Stomach (tissue), 9 donors: ENCODE results near the gene LYSMD4. TPM values are rescaled to one million over a fixed set of nuclear protein-coding genes. Genes with fewer than 3 reads are reported as not detected.

Experiments
- DNase-seq, 2 donors: peaks; one replicate each; pipeline versions ENCODE4 v3.0.0 to v3.0.0-alpha.2; 2013 to 2019
- H3K27ac ChIP-seq, 5 donors: fragments of 200-600 bp in 4 of 5; sonication (generic) in 4 of 5; one replicate each; pipeline ENCODE4 v1.5.1; 2013 to 2019; ENCODE audit warnings: mild to moderate bottlenecking in 1 of 5, moderate library complexity in 1 of 5
- H3K27me3 ChIP-seq, 3 donors: fragments of 200-600 bp; sonication (generic); one replicate each; pipeline ENCODE4 v1.5.1; 2017 to 2019; ENCODE audit warnings: mixed run types in 1 of 3
- H3K36me3 ChIP-seq, 4 donors: fragments of 200-600 bp; sonication (generic); 1 replicate in 3 of 4; 2 replicates in 1 of 4; pipeline ENCODE4 v1.5.1; 2016 to 2019
- H3K4me1 ChIP-seq, 4 donors: fragments of 200-600 bp; sonication (generic); one replicate each; pipeline ENCODE4 v1.5.1; 2016 to 2019
- H3K4me3 ChIP-seq, 4 donors: fragments of 200-600 bp; sonication (generic) in 3 of 4; one replicate each; pipeline ENCODE4 v1.5.1; 2016 to 2019; ENCODE audit warnings: mild to moderate bottlenecking in 1 of 4
- H3K9me3 ChIP-seq, 4 donors: fragments of 200-600 bp; sonication (generic); one replicate each; pipeline ENCODE4 v1.5.1; 2016 to 2019
- CTCF ChIP-seq, 7 experiments: fragments of 450-650 bp in 4 of 7; fragments of 200-600 bp in 3 of 7; sonication (generic) in 3 of 7; IDR thresholded peaks; one replicate each; pipeline ENCODE4 v1.5.1; 2016 to 2019; ENCODE audit warnings: antibody characterized with exemption in 7 of 7, control low read depth in 2 of 7, mild to moderate bottlenecking in 1 of 7
- EP300 ChIP-seq: sonication (generic); formaldehyde crosslinking; IDR thresholded peaks from one replicate; pipeline ENCODE4 v1.6.1; 2017; ENCODE audit warnings: antibody characterized with exemption
- POLR2A ChIP-seq, 4 donors: fragments of 450-650 bp; IDR thresholded peaks; one replicate each; pipeline ENCODE4 v1.6.1; 2016; ENCODE audit warnings: antibody characterized with exemption in 4 of 4, control low read depth in 2 of 4, mild to moderate bottlenecking in 1 of 4, moderate library complexity in 1 of 4
- POLR2AphosphoS5 ChIP-seq, 3 donors: sonication (generic); formaldehyde crosslinking; IDR thresholded peaks; one replicate each; pipeline ENCODE4 v1.6.1; 2016; ENCODE audit warnings: antibody characterized with exemption in 3 of 3
- WGBS, 5 donors: extraction: QIAGEN DNeasy Blood & Tissue Kit in 3 of 5; methylation state at CpG; one replicate each; pipeline versions ENCODE4 v1.1.5 to v1.1.7; 2013 to 2018; 5-methylcytosine and 5-hydroxymethylcytosine counted together
- intact Hi-C: fragments of 100-400 bp; cut with DNase I; formaldehyde crosslinking; loops from one replicate; pipeline ENCODE4 v1.15.1; 2023; ENCODE audit warnings: low total_unique reads
- polyA plus RNA-seq, 3 donors: library from polyadenylated mRNA; stranded (reverse); fragments of 200-250 nt; gene quantifications; one replicate each; pipeline ENCODE4 v1.2.3, GENCODE V29; 2013
- total RNA-seq, 5 donors: library from RNA; depleted of rRNA; stranded (reverse); fragments of >200 nt; gene quantifications; one replicate each; pipeline versions ENCODE4 v1.1.0 to v1.2.3, GENCODE V29; 2014 to 2016
- donor health status: healthy with polysubstance abuse.
- donor health status: Bipolar disorder and iron deficiency.
- donor health status: healthy.

LYSMD4 gene
- total and polyA plus RNA-seq, 8 donors: 4.2 to 106 (median 10.0) TPM

GRCh38 chr15:99727330-99727729 is 5.9 kb downstream of the LYSMD4 start:
- H3K4me3 ChIP-seq: no peak overlapping the region
- 75 to 100% (median 87%) methylated on average over 1 of the region's 1 CpG for WGBS, 5 donors
- no peak overlapping the region for H3K27ac ChIP-seq
- H3K9me3 ChIP-seq: no peaks in the 10 kb centered on the region
- H3K4me1 ChIP-seq: peaks cover 0 to 33% (median 23%) of the 10 kb centered on the region in 4 donors
- TF ChIP-seq POLR2AphosphoS5 (IDR thresholded peaks at IDR 0.05): no peak
- no peak for TF ChIP-seq POLR2A (IDR thresholded peaks at IDR 0.05)
- no peak for TF ChIP-seq EP300
- peaks cover 0 to 20% (median 19%) of the 10 kb centered on the region in 4 donors for H3K36me3 ChIP-seq
- no peak for DNase-seq
- H3K27me3 ChIP-seq: no peaks in the 10 kb centered on the region
- intact Hi-C loops: no loop called here

- 84 to 91% (median 86%) methylated on average over 6 to 7 of the region's 7 CpGs for WGBS, 5 donors
Observed at GRCh38 chr15:99726333-99726732, 6.9 kb downstream of the LYSMD4 start.

GRCh38 chr15:99722406-99722805 is 10.8 kb downstream of the LYSMD4 start:
- WGBS, 5 donors: 89 to 97% (median 95%) methylated on average over 3 of the region's 3 CpGs
- no peak for DNase-seq
- TF ChIP-seq POLR2A (IDR thresholded peaks at IDR 0.05): no peak
- TF ChIP-seq POLR2AphosphoS5 (IDR thresholded peaks at IDR 0.05): no peak
- no peak for TF ChIP-seq EP300
- no peak for TF ChIP-seq CTCF (IDR thresholded peaks at IDR 0.05)
- H3K9me3 ChIP-seq: no peaks in the 10 kb centered on the region
- H3K4me1 ChIP-seq: peaks cover 5 to 29% (median 16%) of the 10 kb centered on the region in 4 donors
- H3K27ac ChIP-seq: no peak overlapping the region
- no peaks in the 10 kb centered on the region for H3K36me3 ChIP-seq
- no peaks in the 10 kb centered on the region for H3K27me3 ChIP-seq
- no peak overlapping the region for H3K4me3 ChIP-seq
- intact Hi-C loops: no loop called here

More at GRCh38 chr15:99726333-99726732, 6.9 kb downstream of the LYSMD4 start:
- H3K4me1 ChIP-seq: peaks cover 3 to 28% (median 18%) of the 10 kb centered on the region in 4 donors
- intact Hi-C loops: no loop called here
- no peak overlapping the region for H3K27ac ChIP-seq
- peaks cover 0 to 20% (median 19%) of the 10 kb centered on the region in 4 donors for H3K36me3 ChIP-seq
- TF ChIP-seq POLR2AphosphoS5 (IDR thresholded peaks at IDR 0.05) (no peak), POLR2A (IDR thresholded peaks at IDR 0.05) (no peak), CTCF (IDR thresholded peaks at IDR 0.05) (no peak), EP300 (no peak)
- no peaks in the 10 kb centered on the region for H3K9me3 ChIP-seq
- H3K27me3 ChIP-seq: no peaks in the 10 kb centered on the region
- no peak overlapping the region for H3K4me3 ChIP-seq
- no peak for DNase-seq

- Histone ChIP-seq H3K4me3 (no peak overlapping the region), H3K9me3 (no peaks in the 10 kb centered on the region), H3K36me3 (no peaks in the 10 kb centered on the region), H3K4me1 (peaks cover 5 to 35% (median 21%) of the 10 kb centered on the region in 4 donors), H3K27ac (no peak overlapping the region), H3K27me3 (no peaks in the 10 kb centered on the region)
- WGBS, 5 donors: 92 to 95% (median 93%) methylated on average over 4 of the region's 4 CpGs
- no peak for DNase-seq
- TF ChIP-seq POLR2AphosphoS5 (IDR thresholded peaks at IDR 0.05) (no peak), POLR2A (IDR thresholded peaks at IDR 0.05) (no peak), CTCF (IDR thresholded peaks at IDR 0.05) (no peak), EP300 (no peak)
- intact Hi-C loops: no loop called here
Observed at GRCh38 chr15:99721896-99722295, 11.3 kb downstream of the LYSMD4 start.

- TF ChIP-seq POLR2A (IDR thresholded peaks at IDR 0.05): no peak
- TF ChIP-seq EP300: no peak
- no peak for TF ChIP-seq POLR2AphosphoS5 (IDR thresholded peaks at IDR 0.05)
- no peak for TF ChIP-seq CTCF (IDR thresholded peaks at IDR 0.05)
- H3K27me3 ChIP-seq: no peaks in the 10 kb centered on the region
- DNase-seq: peak in 1 of 2 donors; percentile 62
- peaks cover 0 to 4% (median 4%) of the 10 kb centered on the region in 4 donors for H3K36me3 ChIP-seq
- no peak overlapping the region for H3K27ac ChIP-seq
- 53 to 68% (median 62%) methylated on average over 3 of the region's 3 CpGs for WGBS, 5 donors
- H3K4me3 ChIP-seq: no peak overlapping the region
- no peaks in the 10 kb centered on the region for H3K9me3 ChIP-seq
- intact Hi-C loops: no loop called here
- H3K4me1 ChIP-seq: peaks cover 5 to 41% (median 24%) of the 10 kb centered on the region in 4 donors
Observed at GRCh38 chr15:99721104-99721778, 12.0 kb downstream of the LYSMD4 start.
